KMS-11 (cell line): Measurements from ENCODE around the gene PLCH1.

Experiments
- H2AFZ ChIP-seq: fragments of 200-600 bp; sonication (generic); 2 replicates; pipeline ENCODE4 v1.6.1; 2016; ENCODE audit warnings: antibody characterized with exemption, mixed run types, low read depth
- H3K27ac ChIP-seq: fragments of 200-600 bp; sonication (generic); 2 replicates; pipeline ENCODE4 v1.6.1; 2016; ENCODE audit warnings: mild to moderate bottlenecking, mixed run types
- H3K27me3 ChIP-seq: fragments of 200-600 bp; sonication (generic); 2 replicates; pipeline ENCODE4 v1.6.1; 2017; ENCODE audit warnings: mild to moderate bottlenecking, low read depth, mixed run types, moderate library complexity; ENCODE audit not compliant: insufficient read depth
- H3K36me3 ChIP-seq: fragments of 200-600 bp; sonication (generic); 2 replicates; pipeline ENCODE4 v1.6.1; 2017; ENCODE audit warnings: mild to moderate bottlenecking, mixed run types; ENCODE audit not compliant: insufficient read depth
- H3K4me1 ChIP-seq: fragments of 200-600 bp; sonication (generic); 2 replicates; pipeline ENCODE4 v1.6.1; 2016; ENCODE audit warnings: mild to moderate bottlenecking, low read depth, mixed run types; ENCODE audit not compliant: poor library complexity, severe bottlenecking
- H3K4me2 ChIP-seq: fragments of 200-600 bp; sonication (generic); 2 replicates; pipeline ENCODE4 v1.7.0; 2016; ENCODE audit warnings: mild to moderate bottlenecking, mixed run types
- H3K4me3 ChIP-seq: fragments of 200-600 bp; sonication (generic); IDR thresholded peaks from 2 replicates; pipeline ENCODE4 v1.6.1; 2017; ENCODE audit warnings: low read depth, low read length, mixed read lengths; ENCODE audit not compliant: insufficient read depth
- H3K79me2 ChIP-seq: fragments of 200-600 bp; sonication (generic); 2 replicates; pipeline ENCODE4 v1.6.1; 2016; ENCODE audit warnings: low read depth, mixed run types; ENCODE audit not compliant: insufficient read depth
- H3K9ac ChIP-seq: fragments of 200-600 bp; sonication (generic); 2 replicates; pipeline ENCODE4 v1.6.1; 2016; ENCODE audit warnings: mild to moderate bottlenecking, mixed run types
- H4K20me1 ChIP-seq: fragments of 200-600 bp; sonication (generic); 2 replicates; pipeline ENCODE4 v1.6.1; 2016; ENCODE audit warnings: mild to moderate bottlenecking, mixed run types; ENCODE audit not compliant: insufficient read depth
- TF ChIP-seq, protein P1 (sequence below): fragments of 200-600 bp; sonication (generic); conservative IDR thresholded peaks from 2 replicates; pipeline ENCODE4 v1.6.1; 2017; ENCODE audit warnings: low read depth, mild to moderate bottlenecking, antibody characterized with exemption, low read length, moderate library complexity, mixed read lengths

PLCH1 gene

DNA sequence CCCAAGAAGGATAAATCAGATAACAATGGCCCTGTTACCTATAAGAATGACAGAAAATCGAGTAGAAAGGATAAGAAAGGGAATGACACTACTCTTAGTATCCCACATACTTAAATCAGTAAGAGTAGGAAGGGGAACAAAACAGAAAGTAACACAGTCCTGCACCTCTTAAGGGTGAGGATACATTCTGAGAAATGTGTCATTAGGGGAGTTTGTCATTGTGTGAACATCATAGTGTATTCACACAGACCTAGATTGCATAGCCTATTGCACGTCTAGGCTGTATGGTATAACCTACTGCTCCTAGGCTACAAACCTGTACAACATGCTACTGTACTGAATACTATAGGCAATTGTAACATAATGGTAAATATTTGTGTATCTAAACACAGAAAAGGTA is 142.6 kb downstream of the PLCH1 start:
- Histone ChIP-seq H3K4me1 (peaks cover 7% of the 10 kb centered on the region), H3K79me2 (no peaks in the 10 kb centered on the region), H3K27ac (no peak overlapping the region), H3K36me3 (no peaks in the 10 kb centered on the region), H2AFZ (no peak overlapping the region), H3K4me2 (no peak overlapping the region), H4K20me1 (no peaks in the 10 kb centered on the region), H3K9ac (no peak overlapping the region), H3K27me3 (no peaks in the 10 kb centered on the region), H3K4me3 (no peak overlapping the region)
- TF ChIP-seq, protein P1, sequence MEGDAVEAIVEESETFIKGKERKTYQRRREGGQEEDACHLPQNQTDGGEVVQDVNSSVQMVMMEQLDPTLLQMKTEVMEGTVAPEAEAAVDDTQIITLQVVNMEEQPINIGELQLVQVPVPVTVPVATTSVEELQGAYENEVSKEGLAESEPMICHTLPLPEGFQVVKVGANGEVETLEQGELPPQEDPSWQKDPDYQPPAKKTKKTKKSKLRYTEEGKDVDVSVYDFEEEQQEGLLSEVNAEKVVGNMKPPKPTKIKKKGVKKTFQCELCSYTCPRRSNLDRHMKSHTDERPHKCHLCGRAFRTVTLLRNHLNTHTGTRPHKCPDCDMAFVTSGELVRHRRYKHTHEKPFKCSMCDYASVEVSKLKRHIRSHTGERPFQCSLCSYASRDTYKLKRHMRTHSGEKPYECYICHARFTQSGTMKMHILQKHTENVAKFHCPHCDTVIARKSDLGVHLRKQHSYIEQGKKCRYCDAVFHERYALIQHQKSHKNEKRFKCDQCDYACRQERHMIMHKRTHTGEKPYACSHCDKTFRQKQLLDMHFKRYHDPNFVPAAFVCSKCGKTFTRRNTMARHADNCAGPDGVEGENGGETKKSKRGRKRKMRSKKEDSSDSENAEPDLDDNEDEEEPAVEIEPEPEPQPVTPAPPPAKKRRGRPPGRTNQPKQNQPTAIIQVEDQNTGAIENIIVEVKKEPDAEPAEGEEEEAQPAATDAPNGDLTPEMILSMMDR = no peak

DNA sequence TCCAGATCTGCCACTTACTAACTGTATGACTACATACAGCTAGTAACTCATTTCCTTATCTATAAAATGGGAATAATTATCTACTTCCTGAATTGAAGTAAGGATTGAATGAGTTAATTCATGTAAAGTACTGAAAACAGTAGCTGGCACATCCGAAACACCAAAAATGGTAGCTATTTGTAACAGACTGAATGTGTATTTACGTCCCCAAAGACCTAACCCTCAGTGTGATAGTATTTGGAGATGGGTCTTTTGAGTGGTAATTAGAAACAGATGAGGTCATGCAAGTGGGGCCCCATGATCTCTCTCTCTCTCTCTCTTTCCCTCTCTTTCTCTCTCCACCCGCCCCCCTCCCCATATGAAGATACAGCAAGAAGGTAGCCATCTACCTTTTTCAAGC is 146.2 kb downstream of the PLCH1 start:
- no peak overlapping the region for H3K4me2 ChIP-seq
- no peak overlapping the region for H3K9ac ChIP-seq
- H3K4me1 ChIP-seq = no peaks in the 10 kb centered on the region
- H3K27me3 ChIP-seq = no peaks in the 10 kb centered on the region
- TF ChIP-seq, protein P1 = no peak
- H3K36me3 ChIP-seq = no peaks in the 10 kb centered on the region
- no peak overlapping the region for H3K4me3 ChIP-seq
- no peaks in the 10 kb centered on the region for H4K20me1 ChIP-seq
- no peak overlapping the region for H3K27ac ChIP-seq
- no peak overlapping the region for H2AFZ ChIP-seq
- H3K79me2 ChIP-seq = no peaks in the 10 kb centered on the region

DNA sequence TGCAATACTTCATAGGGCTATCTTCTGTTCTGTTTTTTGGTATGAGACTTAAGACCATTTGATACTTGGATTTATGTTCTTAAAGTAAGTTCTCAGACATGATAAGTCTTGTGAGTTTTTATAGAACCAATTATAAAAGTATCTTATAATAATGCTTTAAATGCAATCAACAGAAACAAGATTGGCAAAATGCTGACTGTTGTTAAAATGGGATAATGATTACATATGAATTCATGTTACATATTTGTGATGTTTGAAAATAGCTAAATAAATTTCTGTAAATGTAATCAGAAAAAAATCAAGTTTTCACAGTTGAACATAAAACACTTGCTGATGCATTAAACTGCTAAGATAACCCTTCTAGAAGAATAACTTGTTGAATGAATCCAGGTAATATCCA is 148.3 kb downstream of the PLCH1 start:
- H2AFZ ChIP-seq = no peak overlapping the region
- H3K27ac ChIP-seq = no peak overlapping the region
- no peak overlapping the region for H3K9ac ChIP-seq
- no peaks in the 10 kb centered on the region for H3K36me3 ChIP-seq
- H3K79me2 ChIP-seq = no peaks in the 10 kb centered on the region
- no peak overlapping the region for H3K4me3 ChIP-seq
- H3K4me2 ChIP-seq = no peak overlapping the region
- H3K4me1 ChIP-seq = no peaks in the 10 kb centered on the region
- no peaks in the 10 kb centered on the region for H3K27me3 ChIP-seq
- TF ChIP-seq, protein P1 = no peak
- H4K20me1 ChIP-seq = no peaks in the 10 kb centered on the region

DNA sequence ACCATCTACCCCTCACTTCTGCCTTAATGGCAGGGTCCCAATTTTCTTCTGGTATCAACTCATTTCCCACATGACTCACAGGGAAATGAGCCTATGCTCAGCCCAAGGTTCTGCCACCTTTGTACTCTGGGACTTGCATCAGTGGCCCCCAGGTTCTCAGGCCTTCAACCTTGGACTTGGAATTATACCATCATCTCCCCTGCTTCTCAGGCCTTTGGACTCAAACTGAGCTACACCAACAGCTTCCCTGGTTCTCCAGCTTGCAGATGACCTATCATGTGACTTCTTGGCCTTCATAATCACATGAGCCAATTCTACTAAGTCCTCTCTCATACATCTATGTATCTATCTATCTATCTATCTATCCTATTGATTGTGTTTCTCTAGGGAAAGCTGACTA is 149.5 kb downstream of the PLCH1 start:
- no peaks in the 10 kb centered on the region for H3K27me3 ChIP-seq
- H2AFZ ChIP-seq = no peak overlapping the region
- H3K4me3 ChIP-seq = no peak overlapping the region
- no peaks in the 10 kb centered on the region for H3K4me1 ChIP-seq
- no peaks in the 10 kb centered on the region for H3K36me3 ChIP-seq
- H3K79me2 ChIP-seq = no peaks in the 10 kb centered on the region
- H3K4me2 ChIP-seq = no peak overlapping the region
- TF ChIP-seq, protein P1 = no peak
- H4K20me1 ChIP-seq = no peaks in the 10 kb centered on the region
- no peak overlapping the region for H3K9ac ChIP-seq
- H3K27ac ChIP-seq = no peak overlapping the region
